ENCODE data around the gene MS4A6A. TPM values are rescaled to one million over a fixed set of nuclear protein-coding genes. Genes with fewer than 3 reads are reported as not detected.

MS4A6A gene
- total RNA-seq, 1 donor from 2014 or later: 42.1 TPM

- TF ChIP-seq CTCF (IDR thresholded peaks at IDR 0.05; ENCODE audit: borderline replicate concordance): no peak
Measured at GRCh38 chr11:60165951-60166350, 16.9 kb downstream of the MS4A6A start.

GRCh38 chr11:60165538-60165937 lies 17.3 kb downstream of the MS4A6A start:
- Histone ChIP-seq H3K36me3 (no peaks in the 10 kb centered on the region), H3K27me3 (ENCODE audit: low read depth) (no peaks in the 10 kb centered on the region), H3K27ac (replicated peaks) (no peak overlapping the region), H3K4me1 (no peaks in the 10 kb centered on the region), H3K4me3 (no peak overlapping the region), H3K9me3 (replicated peaks) (peaks cover 3% of the 10 kb centered on the region)
- no peak for DNase-seq
- no peak for TF ChIP-seq CTCF (IDR thresholded peaks at IDR 0.05; ENCODE audit: borderline replicate concordance)
- intact Hi-C loops (cut with micrococcal nuclease): no loop called here

More at GRCh38 chr11:60165951-60166350, 16.9 kb downstream of the MS4A6A start:
- DNase-seq: no peak
- intact Hi-C loops (cut with micrococcal nuclease): no loop called here
- Histone ChIP-seq H3K9me3 (replicated peaks) (peaks cover 3% of the 10 kb centered on the region), H3K4me1 (no peaks in the 10 kb centered on the region), H3K36me3 (no peaks in the 10 kb centered on the region), H3K27ac (replicated peaks) (no peak overlapping the region), H3K27me3 (ENCODE audit: low read depth) (no peaks in the 10 kb centered on the region), H3K4me3 (no peak overlapping the region)

- Histone ChIP-seq H3K4me3 (no peak overlapping the region), H3K27ac (replicated peaks) (no peak overlapping the region), H3K27me3 (ENCODE audit: low read depth) (no peaks in the 10 kb centered on the region), H3K36me3 (no peaks in the 10 kb centered on the region), H3K4me1 (no peaks in the 10 kb centered on the region), H3K9me3 (replicated peaks) (peaks cover 3% of the 10 kb centered on the region)
- no peak for TF ChIP-seq CTCF (IDR thresholded peaks at IDR 0.05; ENCODE audit: borderline replicate concordance)
- intact Hi-C loops (cut with micrococcal nuclease): no loop called here
- DNase-seq: no peak
Measured at GRCh38 chr11:60164550-60165075, 18.3 kb downstream of the MS4A6A start.

GRCh38 chr11:60161766-60162165 lies 21.1 kb downstream of the MS4A6A start:
- H3K4me1 ChIP-seq: no peaks in the 10 kb centered on the region
- no peak for DNase-seq
- no peak overlapping the region for H3K27ac ChIP-seq (replicated peaks)
- H3K27me3 ChIP-seq (ENCODE audit: low read depth): no peaks in the 10 kb centered on the region
- TF ChIP-seq CTCF (IDR thresholded peaks at IDR 0.05; ENCODE audit: borderline replicate concordance): no peak
- H3K9me3 ChIP-seq (replicated peaks): peaks cover 3% of the 10 kb centered on the region
- H3K4me3 ChIP-seq: no peak overlapping the region
- intact Hi-C loops (cut with micrococcal nuclease): no loop called here
- H3K36me3 ChIP-seq: no peaks in the 10 kb centered on the region

- Histone ChIP-seq H3K4me1 (no peaks in the 10 kb centered on the region), H3K9me3 (replicated peaks) (peaks cover 8% of the 10 kb centered on the region), H3K27me3 (ENCODE audit: low read depth) (no peaks in the 10 kb centered on the region), H3K27ac (replicated peaks) (no peak overlapping the region), H3K36me3 (no peaks in the 10 kb centered on the region), H3K4me3 (no peak overlapping the region)
- DNase-seq: no peak
- no peak for TF ChIP-seq CTCF (IDR thresholded peaks at IDR 0.05; ENCODE audit: borderline replicate concordance)
- intact Hi-C loops (cut with micrococcal nuclease): no loop called here
Measured at GRCh38 chr11:60161107-60161506, 21.8 kb downstream of the MS4A6A start.

Data from left ventricle myocardium inferior (tissue), 1 donor.